GM12878 (cell line): ENCODE data around the gene PLEKHF1.

Experiments
- ESRRA ChIP-seq: IDR thresholded peaks from 2 replicates; pipeline ENCODE4 v1.6.1; 2012; ENCODE audit warnings: mild to moderate bottlenecking, low read length, improper control_type of control experiment
- ETV6 ChIP-seq, 2 experiments: fragments of 450-650 bp in 1 of 2; IDR thresholded peaks in 1 of 2; conservative IDR thresholded peaks in 1 of 2; 2 replicates each; pipeline ENCODE4 v1.6.1; 2014; ENCODE audit warnings: antibody characterized with exemption in 1 of 2, borderline replicate concordance in 1 of 2, low read depth in 1 of 2, mild to moderate bottlenecking in 1 of 2, moderate library complexity in 1 of 2
- FOS ChIP-seq: IDR thresholded peaks from 3 replicates; pipeline ENCODE4 v1.6.1; 2011; ENCODE audit warnings: borderline replicate concordance; ENCODE audit not compliant: insufficient read length; ENCODE audit errors: extremely low read depth
- FOXM1 ChIP-seq: IDR thresholded peaks from 2 replicates; pipeline ENCODE4 v1.6.1; 2012; ENCODE audit warnings: low read depth, mild to moderate bottlenecking, inconsistent platforms, low read length, moderate library complexity
- HSF1 ChIP-seq: fragments of 150-350 bp; IDR thresholded peaks from 2 replicates; pipeline ENCODE4 v1.6.1; 2014; ENCODE audit warnings: mild to moderate bottlenecking, low read depth, low read length
- JUND ChIP-seq: IDR thresholded peaks from 2 replicates; pipeline ENCODE4 v1.6.1; 2012; ENCODE audit warnings: low read depth, mild to moderate bottlenecking, low read length, improper control_type of control experiment, moderate library complexity
- KLF5 ChIP-seq: fragments of 450-650 bp; IDR thresholded peaks from 2 replicates; pipeline ENCODE4 v1.6.1; 2014; ENCODE audit warnings: mild to moderate bottlenecking; ENCODE audit not compliant: partially characterized antibody
- POLR2A ChIP-seq: IDR thresholded peaks from 2 replicates; pipeline ENCODE4 v1.6.1; 2011; ENCODE audit warnings: low read depth, mild to moderate bottlenecking, low read length
- SUZ12 ChIP-seq: fragments of 200-600 bp; sonication (generic); IDR thresholded peaks from one replicate; pipeline ENCODE4 v1.6.1; 2018; ENCODE audit warnings: antibody characterized with exemption, mild to moderate bottlenecking; ENCODE audit not compliant: unreplicated experiment
- TF ChIP-seq, protein P1 (sequence below): IDR thresholded peaks from 2 replicates; pipeline ENCODE4 v1.6.1; 2012; ENCODE audit warnings: low read depth, low read length, improper control_type of control experiment
- TF ChIP-seq, protein P2 (sequence below): IDR thresholded peaks from 2 replicates; pipeline ENCODE4 v1.6.1; 2011; ENCODE audit warnings: borderline replicate concordance, low read depth, mild to moderate bottlenecking, moderate library complexity, mixed read lengths, low read length; ENCODE audit not compliant: insufficient read depth; ENCODE audit errors: extremely low read length
- TF ChIP-seq, protein P3 (sequence below), 3 experiments: IDR thresholded peaks in 2 of 3; conservative IDR thresholded peaks in 1 of 3; 2 replicates each; pipeline ENCODE4 v1.5.1; 2011; ENCODE audit warnings: low read depth in 3 of 3, low read length in 3 of 3, mild to moderate bottlenecking in 3 of 3, control low read depth in 2 of 3, moderate library complexity in 2 of 3, inconsistent platforms in 1 of 3, mixed read lengths in 1 of 3; ENCODE audit not compliant: control insufficient read depth in 2 of 3, insufficient read depth in 1 of 3; ENCODE audit errors: extremely low read depth in 1 of 3

- TF ChIP-seq, protein P1, sequence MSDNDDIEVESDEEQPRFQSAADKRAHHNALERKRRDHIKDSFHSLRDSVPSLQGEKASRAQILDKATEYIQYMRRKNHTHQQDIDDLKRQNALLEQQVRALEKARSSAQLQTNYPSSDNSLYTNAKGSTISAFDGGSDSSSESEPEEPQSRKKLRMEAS, result no peak
- TF ChIP-seq, protein P2, sequence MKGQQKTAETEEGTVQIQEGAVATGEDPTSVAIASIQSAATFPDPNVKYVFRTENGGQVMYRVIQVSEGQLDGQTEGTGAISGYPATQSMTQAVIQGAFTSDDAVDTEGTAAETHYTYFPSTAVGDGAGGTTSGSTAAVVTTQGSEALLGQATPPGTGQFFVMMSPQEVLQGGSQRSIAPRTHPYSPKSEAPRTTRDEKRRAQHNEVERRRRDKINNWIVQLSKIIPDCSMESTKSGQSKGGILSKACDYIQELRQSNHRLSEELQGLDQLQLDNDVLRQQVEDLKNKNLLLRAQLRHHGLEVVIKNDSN, result no peak
- TF ChIP-seq, protein P3, sequence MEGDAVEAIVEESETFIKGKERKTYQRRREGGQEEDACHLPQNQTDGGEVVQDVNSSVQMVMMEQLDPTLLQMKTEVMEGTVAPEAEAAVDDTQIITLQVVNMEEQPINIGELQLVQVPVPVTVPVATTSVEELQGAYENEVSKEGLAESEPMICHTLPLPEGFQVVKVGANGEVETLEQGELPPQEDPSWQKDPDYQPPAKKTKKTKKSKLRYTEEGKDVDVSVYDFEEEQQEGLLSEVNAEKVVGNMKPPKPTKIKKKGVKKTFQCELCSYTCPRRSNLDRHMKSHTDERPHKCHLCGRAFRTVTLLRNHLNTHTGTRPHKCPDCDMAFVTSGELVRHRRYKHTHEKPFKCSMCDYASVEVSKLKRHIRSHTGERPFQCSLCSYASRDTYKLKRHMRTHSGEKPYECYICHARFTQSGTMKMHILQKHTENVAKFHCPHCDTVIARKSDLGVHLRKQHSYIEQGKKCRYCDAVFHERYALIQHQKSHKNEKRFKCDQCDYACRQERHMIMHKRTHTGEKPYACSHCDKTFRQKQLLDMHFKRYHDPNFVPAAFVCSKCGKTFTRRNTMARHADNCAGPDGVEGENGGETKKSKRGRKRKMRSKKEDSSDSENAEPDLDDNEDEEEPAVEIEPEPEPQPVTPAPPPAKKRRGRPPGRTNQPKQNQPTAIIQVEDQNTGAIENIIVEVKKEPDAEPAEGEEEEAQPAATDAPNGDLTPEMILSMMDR (IDR thresholded peaks at IDR 0.05 in 2 of 3, conservative IDR thresholded peaks at IDR 0.05 in 1 of 3; ENCODE audit: control insufficient read depth in 2 of 3, extremely low read depth in 1 of 3, insufficient read depth in 1 of 3, low read depth in 3 of 3, low read length in 3 of 3), result no peak
- TF ChIP-seq POLR2A (no peak), SUZ12 (no peak), JUND (no peak), FOXM1 (no peak), KLF5 (no peak), ETV6 (conservative IDR thresholded peaks at IDR 0.05 in 1 of 2, IDR thresholded peaks at IDR 0.05 in 1 of 2; ENCODE audit: borderline replicate concordance in 1 of 2, low read depth in 1 of 2) (no peak), FOS (no peak), ESRRA (no peak), HSF1 (no peak)
These were observed 15.7 kb downstream of the PLEKHF1 start for GRCh38 chr19:29680937-29681336.
